Tibial nerve (tissue), 4 donors: ENCODE measurements around the gene SPPL2B.

Experiments used
- CTCF ChIP-seq, 5 experiments: fragments of 200-600 bp in 3 of 5; fragments of 450-650 bp in 2 of 5; sonication (generic) in 3 of 5; IDR thresholded peaks; one replicate each; pipeline ENCODE4 v1.5.1; 2016 to 2019; ENCODE audit warnings: antibody characterized with exemption in 5 of 5, mild to moderate bottlenecking in 3 of 5, moderate library complexity in 2 of 5
- EP300 ChIP-seq, 2 donors: sonication (generic); formaldehyde crosslinking; IDR thresholded peaks; one replicate each; pipeline ENCODE4 v1.6.1; 2017; ENCODE audit warnings: antibody characterized with exemption in 2 of 2, mild to moderate bottlenecking in 1 of 2
- POLR2A ChIP-seq, 2 donors: fragments of 450-650 bp; IDR thresholded peaks; one replicate each; pipeline ENCODE4 v1.6.1; 2017; ENCODE audit warnings: antibody characterized with exemption in 2 of 2, mild to moderate bottlenecking in 2 of 2, moderate library complexity in 2 of 2

GRCh38 chr19:2321565-2322283 lies 6.8 kb upstream of the SPPL2B start:
- no peak for TF ChIP-seq CTCF (IDR thresholded peaks at IDR 0.05)
- TF ChIP-seq EP300 (IDR thresholded peaks at IDR 0.05), result no peak
- no peak for TF ChIP-seq POLR2A (IDR thresholded peaks at IDR 0.05)
